IMR-90 (cell line): ENCODE measurements around the gene HOXD12. TPM values are rescaled to one million over a fixed set of nuclear protein-coding genes. Genes with fewer than 3 reads are reported as not detected.
A peak's percentile ranks its signal among the peaks of the same experiment; 100 is the strongest.

Experiments used
- ATAC-seq: fragments of 200-7000 bp; cut with Tn5 transposase; 2 replicates; pipeline ENCODE4 v1.9.1; 2020; ENCODE audit warnings: low read depth, mild to moderate bottlenecking, moderate library complexity
- BruUV-seq: library from RNA; stranded (reverse); fragments of 400-500 nt; replicated peaks from 2 replicates; lab custom pipeline; 2021; lab: Mats Ljungman, UMichigan
- CTCF ChIA-PET: fragments of 300-600 bp; formaldehyde crosslinking; extraction: SDS; loops from one replicate; lab custom pipeline; 2021; ENCODE audit warnings: antibody characterized with exemption; lab: Yijun Ruan, JAX
- POLR2A ChIA-PET: fragments of 300-600 bp; sonication (Branson Sonifier 250); formaldehyde crosslinking; loops from one replicate; lab custom pipeline; 2022; ENCODE audit warnings: antibody characterized with exemption; ENCODE audit not compliant: unreplicated experiment; lab: Charles Lee
- DNase-seq: peaks from one replicate; pipeline ENCODE4 v3.0.0; 2013
- H2AFZ ChIP-seq: replicated peaks from 2 replicates; pipeline ENCODE3; 2013; ENCODE audit warnings: low read length, mild to moderate bottlenecking; ENCODE audit not compliant: poor library complexity
- H2AK5ac ChIP-seq: 2 replicates; pipeline ENCODE4 v1.6.1; 2013; ENCODE audit warnings: low read depth, low read length, inconsistent platforms
- H2AK9ac ChIP-seq: replicated peaks from 2 replicates; pipeline ENCODE3; 2013; ENCODE audit warnings: mild to moderate bottlenecking, low read depth, low read length, moderate library complexity; ENCODE audit not compliant: poor library complexity
- H2BK120ac ChIP-seq: 2 replicates; pipeline ENCODE4 v1.6.1; 2013; ENCODE audit warnings: low read depth, low read length, inconsistent platforms
- H2BK15ac ChIP-seq: 3 replicates; pipeline ENCODE4 v1.6.1; 2013; ENCODE audit warnings: low read depth, low read length, inconsistent platforms
- H2BK20ac ChIP-seq: 2 replicates; pipeline ENCODE4 v1.6.1; 2013; ENCODE audit warnings: low read depth, mild to moderate bottlenecking, inconsistent platforms, low read length, moderate library complexity
- H2BK5ac ChIP-seq: 2 replicates; pipeline ENCODE4 v1.6.1; 2013; ENCODE audit warnings: mild to moderate bottlenecking, low read depth, low read length, inconsistent platforms; ENCODE audit not compliant: poor library complexity, severe bottlenecking
- H3K14ac ChIP-seq: replicated peaks from 2 replicates; pipeline ENCODE4 v1.6.1; 2013; ENCODE audit warnings: low read depth, low read length, inconsistent platforms
- H3K18ac ChIP-seq: 2 replicates; pipeline ENCODE4 v1.6.1; 2013; ENCODE audit warnings: low read depth, low read length, control low read depth
- H3K23ac ChIP-seq: 2 replicates; pipeline ENCODE4 v1.6.1; 2013; ENCODE audit warnings: low read depth, low read length, inconsistent platforms
- H3K27ac ChIP-seq: 2 replicates; pipeline ENCODE4 v1.5.1; 2013; ENCODE audit warnings: mild to moderate bottlenecking, control low read depth, low read length; ENCODE audit not compliant: insufficient read depth
- H3K27me3 ChIP-seq: 2 replicates; pipeline ENCODE4 v1.6.1; 2013; ENCODE audit warnings: low read length; ENCODE audit not compliant: control insufficient read depth, insufficient read depth
- H3K36me3 ChIP-seq: 2 replicates; pipeline ENCODE4 v1.6.1; 2013; ENCODE audit warnings: low read length, mixed read lengths; ENCODE audit not compliant: control insufficient read depth, insufficient read depth
- H3K4ac ChIP-seq: 2 replicates; pipeline ENCODE4 v1.6.1; 2013; ENCODE audit warnings: low read depth, low read length, inconsistent platforms
- H3K4me1 ChIP-seq: 2 replicates; pipeline ENCODE4 v1.6.1; 2013; ENCODE audit warnings: low read length, mixed read lengths; ENCODE audit not compliant: control insufficient read depth, insufficient read depth
- H3K4me2 ChIP-seq: 2 replicates; pipeline ENCODE4 v1.6.1; 2013; ENCODE audit warnings: low read depth, mild to moderate bottlenecking, control low read depth, low read length, moderate library complexity
- H3K4me3 ChIP-seq: 2 replicates; pipeline ENCODE4 v1.5.1; 2013; ENCODE audit warnings: low read depth, mild to moderate bottlenecking, control low read depth, low read length, moderate library complexity; ENCODE audit not compliant: insufficient read depth
- H3K56ac ChIP-seq: 2 replicates; pipeline ENCODE4 v1.6.1; 2013; ENCODE audit warnings: low read length, inconsistent platforms; ENCODE audit not compliant: insufficient read depth; ENCODE audit errors: extremely low read depth
- H3K79me1 ChIP-seq, 2 experiments: 2 replicates each; pipeline ENCODE4 v1.6.1; 2013; ENCODE audit warnings: low read length in 2 of 2, inconsistent platforms in 1 of 2, low read depth in 1 of 2
- H3K9ac ChIP-seq: 2 replicates; pipeline ENCODE4 v1.6.1; 2013; ENCODE audit warnings: low read depth, low read length, control low read depth
- H3K9me1 ChIP-seq: 2 replicates; pipeline ENCODE4 v1.6.1; 2013; ENCODE audit warnings: low read length, inconsistent platforms; ENCODE audit not compliant: insufficient read depth
- H3K9me3 ChIP-seq: 2 replicates; pipeline ENCODE4 v1.6.1; 2013; ENCODE audit warnings: low read length; ENCODE audit not compliant: control insufficient read depth, insufficient read depth
- H4K20me1 ChIP-seq: 2 replicates; pipeline ENCODE4 v1.6.1; 2013; ENCODE audit warnings: low read length, inconsistent platforms; ENCODE audit not compliant: insufficient read depth
- H4K5ac ChIP-seq: 2 replicates; pipeline ENCODE4 v1.6.1; 2013; ENCODE audit warnings: mild to moderate bottlenecking, low read depth, low read length, control low read depth
- H4K8ac ChIP-seq, 2 experiments: 2 replicates each; pipeline ENCODE4 v1.6.1; 2013; ENCODE audit warnings: low read depth in 2 of 2, low read length in 2 of 2, control low read depth in 1 of 2, inconsistent platforms in 1 of 2
- H4K91ac ChIP-seq: 2 replicates; pipeline ENCODE4 v1.6.1; 2013; ENCODE audit warnings: low read depth, low read length, inconsistent platforms; ENCODE audit not compliant: insufficient read depth
- BHLHE40 ChIP-seq: fragments of 150-350 bp; IDR thresholded peaks from 2 replicates; pipeline ENCODE4 v1.6.1; 2016; ENCODE audit warnings: mild to moderate bottlenecking, low read depth, low read length
- CHD1 ChIP-seq: IDR thresholded peaks from 2 replicates; pipeline ENCODE4 v1.6.1; 2012; ENCODE audit warnings: low read depth, low read length, improper control_type of control experiment
- FOS ChIP-seq: fragments of 150-350 bp; IDR thresholded peaks from 2 replicates; pipeline ENCODE4 v1.6.1; 2016; ENCODE audit warnings: low read depth, low read length
- MAFK ChIP-seq: IDR thresholded peaks from 2 replicates; pipeline ENCODE4 v1.6.1; 2012; ENCODE audit warnings: low read depth, low read length, improper control_type of control experiment
- MAZ ChIP-seq: IDR thresholded peaks from 2 replicates; pipeline ENCODE4 v1.6.1; 2012; ENCODE audit warnings: low read depth, mild to moderate bottlenecking, low read length, improper control_type of control experiment, moderate library complexity, borderline replicate concordance
- MXI1 ChIP-seq: IDR thresholded peaks from 2 replicates; pipeline ENCODE4 v1.6.1; 2012; ENCODE audit warnings: low read depth, mild to moderate bottlenecking, low read length, moderate library complexity, borderline replicate concordance
- NFE2L2 ChIP-seq: fragments of 150-350 bp; IDR thresholded peaks from 2 replicates; pipeline ENCODE4 v1.6.1; 2016; ENCODE audit warnings: low read depth, mild to moderate bottlenecking, low read length
- POLR2A ChIP-seq: IDR thresholded peaks from 2 replicates; pipeline ENCODE4 v1.6.1; 2012; ENCODE audit warnings: mild to moderate bottlenecking, low read depth, low read length
- WGBS, 2 experiments: methylation state at CpG; one replicate each; pipeline versions ENCODE4 v1.1.5 to v1.1.7; 2013; ENCODE audit warnings: missing lambda C conversion rate in 2 of 2; ENCODE audit not compliant: insufficient read length in 1 of 2; ENCODE audit errors: extremely low coverage in 2 of 2; 5-methylcytosine and 5-hydroxymethylcytosine counted together
- dilution Hi-C: fragments of 300-500 bp; cut with HindIII; formaldehyde crosslinking; loops from one replicate; pipeline ENCODE4 v1.14.3; 2018; ENCODE audit warnings: low sequenced_read_pairs; ENCODE audit not compliant: unreplicated experiment
- in situ Hi-C: fragments of 300-500 bp; cut with MboI; formaldehyde crosslinking; loops from 3 replicates; pipeline ENCODE4 v1.14.3; 2019; ENCODE audit warnings: low sequenced_read_pairs, inconsistent platforms, mixed read lengths
- intact Hi-C: fragments of 100-400 bp; cut with micrococcal nuclease; formaldehyde crosslinking; loops from 2 replicates; pipeline ENCODE4 v1.10.0; 2022
- polyA plus RNA-seq, 3 experiments: library from polyadenylated mRNA; depleted of rRNA; stranded (reverse); fragments of >200 nt; gene quantifications; 2 replicates each; pipeline ENCODE4 v1.2.3, GENCODE V29; 2012; ENCODE audit warnings: low replicate concordance in 1 of 3
- total RNA-seq: library from RNA; depleted of rRNA; stranded (reverse); fragments of >200 nt; gene quantifications from 2 replicates; pipeline ENCODE4 v1.2.3, GENCODE V29; 2012
- TF ChIP-seq, protein P1 (sequence below): fragments of 150-350 bp; IDR thresholded peaks from 2 replicates; pipeline ENCODE4 v1.6.1; 2017; ENCODE audit warnings: mild to moderate bottlenecking, antibody characterized with exemption, low read length, low read depth

HOXD12 gene
- total and polyA plus RNA-seq, 2 of the 4 experiments (the other 2 are of a cell fraction) = not detected

GRCh38 chr2:176117823-176118371 is 18.3 kb downstream of the HOXD12 start:
- intact Hi-C loops = no loop called here
- H2BK15ac ChIP-seq = no peak overlapping the region
- no TSS peak for BruUV-seq
- dilution Hi-C loops = no loop called here
- H4K5ac ChIP-seq = no peak overlapping the region
- H2BK20ac ChIP-seq = no peak overlapping the region
- ChIA-PET CTCF (no interaction called here), POLR2A (no interaction called here)
- H4K8ac ChIP-seq = no peak overlapping the region
- H4K91ac ChIP-seq = no peak overlapping the region
- no peak overlapping the region for H2AK5ac ChIP-seq
- H2BK120ac ChIP-seq = no peak overlapping the region
- 10% methylated on average over 4 of the region's 11 CpGs; no CpG with 5 or more reads in 1 of the 2 experiments for WGBS, 2 experiments
- peaks cover 94% of the 10 kb centered on the region for H3K27me3 ChIP-seq
- no peaks in the 10 kb centered on the region for H3K79me1 ChIP-seq
- in situ Hi-C loops = no loop called here
- no peak overlapping the region for H3K18ac ChIP-seq
- no peak overlapping the region for H3K4ac ChIP-seq
- H2AK9ac ChIP-seq = no peak overlapping the region
- H3K9me1 ChIP-seq = no peaks in the 10 kb centered on the region
- no peak overlapping the region for H3K56ac ChIP-seq
- no peaks in the 10 kb centered on the region for H3K36me3 ChIP-seq
- no peaks in the 10 kb centered on the region for H3K4me1 ChIP-seq
- H2BK5ac ChIP-seq = no peak overlapping the region
- no peak overlapping the region for H3K14ac ChIP-seq
- no peak overlapping the region for H3K9ac ChIP-seq
- H2AFZ ChIP-seq = peak overlapping the region; percentile 37
- TF ChIP-seq FOS (no peak), NFE2L2 (no peak), BHLHE40 (no peak), MAFK (no peak), POLR2A (no peak), MAZ (no peak), MXI1 (no peak), CHD1 (no peak)
- TF ChIP-seq, protein P1, sequence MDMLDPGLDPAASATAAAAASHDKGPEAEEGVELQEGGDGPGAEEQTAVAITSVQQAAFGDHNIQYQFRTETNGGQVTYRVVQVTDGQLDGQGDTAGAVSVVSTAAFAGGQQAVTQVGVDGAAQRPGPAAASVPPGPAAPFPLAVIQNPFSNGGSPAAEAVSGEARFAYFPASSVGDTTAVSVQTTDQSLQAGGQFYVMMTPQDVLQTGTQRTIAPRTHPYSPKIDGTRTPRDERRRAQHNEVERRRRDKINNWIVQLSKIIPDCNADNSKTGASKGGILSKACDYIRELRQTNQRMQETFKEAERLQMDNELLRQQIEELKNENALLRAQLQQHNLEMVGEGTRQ = no peak
- H3K4me2 ChIP-seq = no peak overlapping the region
- H3K4me3 ChIP-seq = no peak overlapping the region
- DNase-seq (no peak), ATAC-seq (no peak)
- peaks cover 15% of the 10 kb centered on the region for H3K9me3 ChIP-seq
- H3K23ac ChIP-seq = no peak overlapping the region
- no peak overlapping the region for H3K27ac ChIP-seq
- no peaks in the 10 kb centered on the region for H4K20me1 ChIP-seq
